Measurements from ENCODE around the gene SLC16A13.

SLC16A13 gene

DNA sequence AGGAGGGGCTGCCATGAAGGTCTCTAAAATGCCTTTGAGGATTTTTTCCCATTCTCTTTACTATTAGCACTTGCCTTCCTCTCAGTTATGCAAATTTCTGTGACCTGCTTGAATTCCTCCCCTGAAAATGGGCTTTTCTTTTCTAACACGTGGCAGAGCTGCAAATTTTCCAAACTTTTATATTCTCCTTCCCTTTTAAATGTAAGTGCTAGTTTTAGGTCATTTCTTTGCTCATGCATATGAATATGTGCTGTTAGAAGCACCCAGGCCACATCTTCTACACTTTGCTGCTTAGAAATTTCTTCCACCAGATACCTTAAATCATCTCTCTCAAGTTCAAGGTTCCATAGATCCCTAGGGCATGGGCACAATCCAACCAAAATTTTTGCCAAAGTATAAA is 32.5 kb downstream of the SLC16A13 start:
- no peak for DNase-seq (ENCODE audit: low read depth in 2 of 2)
- H3K4me3 ChIP-seq (replicated peaks in 1 of 2; ENCODE audit: low read depth in 2 of 2, low read length in 2 of 2) = no peak overlapping the region
- TF ChIP-seq, protein P1, sequence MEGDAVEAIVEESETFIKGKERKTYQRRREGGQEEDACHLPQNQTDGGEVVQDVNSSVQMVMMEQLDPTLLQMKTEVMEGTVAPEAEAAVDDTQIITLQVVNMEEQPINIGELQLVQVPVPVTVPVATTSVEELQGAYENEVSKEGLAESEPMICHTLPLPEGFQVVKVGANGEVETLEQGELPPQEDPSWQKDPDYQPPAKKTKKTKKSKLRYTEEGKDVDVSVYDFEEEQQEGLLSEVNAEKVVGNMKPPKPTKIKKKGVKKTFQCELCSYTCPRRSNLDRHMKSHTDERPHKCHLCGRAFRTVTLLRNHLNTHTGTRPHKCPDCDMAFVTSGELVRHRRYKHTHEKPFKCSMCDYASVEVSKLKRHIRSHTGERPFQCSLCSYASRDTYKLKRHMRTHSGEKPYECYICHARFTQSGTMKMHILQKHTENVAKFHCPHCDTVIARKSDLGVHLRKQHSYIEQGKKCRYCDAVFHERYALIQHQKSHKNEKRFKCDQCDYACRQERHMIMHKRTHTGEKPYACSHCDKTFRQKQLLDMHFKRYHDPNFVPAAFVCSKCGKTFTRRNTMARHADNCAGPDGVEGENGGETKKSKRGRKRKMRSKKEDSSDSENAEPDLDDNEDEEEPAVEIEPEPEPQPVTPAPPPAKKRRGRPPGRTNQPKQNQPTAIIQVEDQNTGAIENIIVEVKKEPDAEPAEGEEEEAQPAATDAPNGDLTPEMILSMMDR (IDR thresholded peaks at IDR 0.05; ENCODE audit: low read depth, low read length) = no peak

- TF ChIP-seq, protein P1 (IDR thresholded peaks at IDR 0.05; ENCODE audit: low read depth, low read length) = no peak
- no peak overlapping the region for H3K4me3 ChIP-seq (replicated peaks in 1 of 2; ENCODE audit: low read depth in 2 of 2, low read length in 2 of 2)
- DNase-seq (ENCODE audit: low read depth in 2 of 2) = no peak
Observed at GRCh38 chr17:7070712-7071111, 34.9 kb downstream of the SLC16A13 start.

DNA sequence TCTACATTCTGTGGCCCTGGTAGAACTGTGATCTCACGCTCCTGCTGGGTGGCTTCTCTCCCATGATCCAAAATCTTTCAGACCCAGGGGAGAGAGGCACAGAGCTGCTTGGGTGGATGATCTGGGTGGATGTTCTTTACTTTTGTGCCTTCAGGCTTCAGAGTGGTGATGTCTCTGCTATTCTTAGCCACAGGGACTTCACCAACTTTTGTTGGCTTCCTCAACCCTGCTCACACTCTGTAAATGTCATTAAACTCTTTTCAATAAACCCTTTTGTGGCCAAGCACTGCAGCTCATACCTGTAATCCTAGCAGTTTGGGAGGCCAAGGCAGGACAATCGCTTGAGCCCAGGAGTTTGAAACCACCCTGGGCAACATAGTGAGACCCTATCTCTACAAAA is 36.6 kb downstream of the SLC16A13 start:
- TF ChIP-seq, protein P1 (IDR thresholded peaks at IDR 0.05; ENCODE audit: low read depth, low read length) = no peak
- no peak overlapping the region for H3K4me3 ChIP-seq (replicated peaks in 1 of 2; ENCODE audit: low read depth in 2 of 2, low read length in 2 of 2)
- DNase-seq (ENCODE audit: low read depth in 2 of 2) = no peak

DNA sequence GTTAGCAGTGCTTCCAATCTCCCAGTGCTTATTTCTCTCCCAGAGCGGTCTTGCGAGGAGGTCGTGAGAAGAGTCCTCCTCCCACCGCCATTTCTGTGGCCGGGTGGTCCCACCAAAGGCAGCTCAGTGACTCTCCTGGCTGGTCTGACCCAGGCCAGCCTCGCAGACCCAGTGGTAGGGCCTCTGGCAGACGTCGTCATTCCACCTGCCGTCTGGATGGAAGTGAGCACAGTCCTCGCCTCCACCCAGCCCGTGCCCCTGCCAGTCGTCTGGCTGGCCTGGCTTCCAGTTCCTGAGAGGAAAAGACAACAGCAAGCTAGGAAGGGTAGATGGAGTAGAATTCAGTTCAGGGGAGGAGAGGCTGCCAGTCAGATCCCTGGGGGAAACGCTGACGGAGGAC is 39.1 kb downstream of the SLC16A13 start:
- TF ChIP-seq, protein P1 (IDR thresholded peaks at IDR 0.05; ENCODE audit: low read depth, low read length) = no peak
- H3K4me3 ChIP-seq (replicated peaks in 1 of 2; ENCODE audit: low read depth in 2 of 2, low read length in 2 of 2) = no peak overlapping the region
- DNase-seq (ENCODE audit: low read depth in 2 of 2) = no peak

GRCh38 chr17:7077911-7078546 is 42.2 kb downstream of the SLC16A13 start:
- DNase-seq (ENCODE audit: low read depth in 2 of 2) = no peak
- H3K4me3 ChIP-seq (replicated peaks in 1 of 2; ENCODE audit: low read depth in 2 of 2, low read length in 2 of 2) = no peak overlapping the region
- TF ChIP-seq, protein P1 (IDR thresholded peaks at IDR 0.05; ENCODE audit: low read depth, low read length) = no peak

DNA sequence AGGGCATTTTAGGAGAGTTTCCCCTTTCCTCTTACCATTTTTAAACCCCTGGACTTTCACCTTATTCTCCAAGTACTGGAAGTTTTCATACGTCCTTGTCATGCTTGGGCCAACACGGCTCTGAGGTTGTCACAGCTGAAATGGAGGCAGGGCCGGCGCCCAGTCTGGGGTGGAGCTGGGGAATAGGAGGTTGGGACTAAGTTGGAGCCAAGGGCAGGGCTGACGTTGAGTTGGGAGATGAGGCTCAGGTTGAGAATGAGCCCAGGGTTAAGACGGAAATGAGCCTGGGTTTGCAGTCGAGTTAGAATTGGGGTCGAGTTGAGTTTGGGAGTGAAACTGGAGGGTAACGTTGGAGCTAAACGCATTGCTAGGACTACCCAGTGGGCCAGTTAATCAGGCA is 42.9 kb downstream of the SLC16A13 start:
- TF ChIP-seq, protein P1 (IDR thresholded peaks at IDR 0.05; ENCODE audit: low read depth, low read length) = no peak
- DNase-seq (ENCODE audit: low read depth in 2 of 2) = no peak
- no peak overlapping the region for H3K4me3 ChIP-seq (replicated peaks in 1 of 2; ENCODE audit: low read depth in 2 of 2, low read length in 2 of 2)
